Body of pancreas (tissue), 4 donors: Measurements from ENCODE around the gene GPR156. TPM values are rescaled to one million over a fixed set of nuclear protein-coding genes. Genes with fewer than 3 reads are reported as not detected.

Source experiments
- ATAC-seq: fragments of 150-250 bp; one replicate; pipeline ENCODE4 v1.9.1; 2016
- DNase-seq, 4 donors: peaks; one replicate each; pipeline ENCODE4 v3.0.0-alpha.2; 2019
- H3K27ac ChIP-seq, 4 donors: fragments of 200-600 bp; sonication (generic); 1 replicate in 3 of 4; 2 replicates in 1 of 4; pipeline versions ENCODE4 v1.5.1 to v1.6.1; 2016 to 2019; ENCODE audit warnings: mild to moderate bottlenecking in 1 of 4, mixed read lengths in 1 of 4, moderate library complexity in 1 of 4
- H3K27me3 ChIP-seq, 2 donors: fragments of 200-600 bp; sonication (generic); one replicate each; pipeline ENCODE4 v1.6.0; 2016; ENCODE audit warnings: mild to moderate bottlenecking in 1 of 2
- H3K36me3 ChIP-seq, 2 donors: fragments of 200-600 bp; sonication (generic); replicated peaks in 1 of 2; 2 replicates each; pipeline ENCODE4 v1.5.1; 2016; ENCODE audit warnings: low read depth in 2 of 2; ENCODE audit not compliant: insufficient read depth in 1 of 2
- H3K4me1 ChIP-seq: fragments of 200-600 bp; sonication (generic); one replicate; pipeline ENCODE4 v1.6.0; 2016
- H3K4me3 ChIP-seq, 2 donors: fragments of 200-600 bp; sonication (generic); 1 replicate in 1 of 2; 2 replicates in 1 of 2; pipeline ENCODE4 v1.5.1; 2016 to 2019
- H3K9me3 ChIP-seq, 3 donors: fragments of 200-600 bp; sonication (generic); 1 replicate in 2 of 3; 2 replicates in 1 of 3; pipeline ENCODE4 v1.5.1; 2016
- CTCF ChIP-seq, 7 experiments: fragments of 450-650 bp in 4 of 7; fragments of 200-600 bp in 3 of 7; sonication (generic) in 3 of 7; IDR thresholded peaks; one replicate each; pipeline ENCODE4 v1.5.1; 2016 to 2019; ENCODE audit warnings: antibody characterized with exemption in 7 of 7
- POLR2A ChIP-seq, 3 donors: fragments of 450-650 bp; IDR thresholded peaks; one replicate each; pipeline ENCODE4 v1.6.1; 2016; ENCODE audit warnings: antibody characterized with exemption in 3 of 3, mild to moderate bottlenecking in 2 of 3
- WGBS, 2 donors: methylation state at CpG; one replicate each; pipeline ENCODE4 v1.1.5; 2017; 5-methylcytosine and 5-hydroxymethylcytosine counted together
- intact Hi-C: fragments of 100-400 bp; cut with DNase I; formaldehyde crosslinking; loops from one replicate; pipeline ENCODE4 v1.15.1; 2023
- total RNA-seq, 2 donors: library from RNA; depleted of rRNA; stranded (reverse); fragments of >200 nt; gene quantifications; one replicate each; pipeline ENCODE4 v1.1.0, GENCODE V29; 2016

The GPR156 gene
- total RNA-seq, 2 donors from 2014 or later = not detected

- DNase-seq (no peak), ATAC-seq (no peak)
- H3K27me3 ChIP-seq = no peaks in the 10 kb centered on the region
- H3K36me3 ChIP-seq = no peaks in the 10 kb centered on the region
- H3K4me1 ChIP-seq = peaks cover 8% of the 10 kb centered on the region
- intact Hi-C loops = no loop called here
- H3K9me3 ChIP-seq = no peaks in the 10 kb centered on the region
- 96 to 98% methylated on average over 16 to 34 of the region's 52 CpGs for WGBS, 2 donors
- H3K27ac ChIP-seq = no peak overlapping the region
- TF ChIP-seq CTCF (IDR thresholded peaks at IDR 0.05) = no peak
- no peak for TF ChIP-seq POLR2A (IDR thresholded peaks at IDR 0.05)
- no peak overlapping the region for H3K4me3 ChIP-seq
Observed at GRCh38 chr3:120140098-120140742, 144.8 kb downstream of the GPR156 start.

GRCh38 chr3:120139140-120139539 lies 145.9 kb downstream of the GPR156 start:
- intact Hi-C loops = no loop called here

GRCh38 chr3:120137548-120137947 lies 147.5 kb downstream of the GPR156 start:
- intact Hi-C loops = no loop called here
- no peaks in the 10 kb centered on the region for H3K4me1 ChIP-seq
- H3K27ac ChIP-seq = no peak overlapping the region
- H3K27me3 ChIP-seq = no peaks in the 10 kb centered on the region
- TF ChIP-seq CTCF (IDR thresholded peaks at IDR 0.05) (no peak), POLR2A (IDR thresholded peaks at IDR 0.05) (no peak)
- WGBS, 2 donors = 65 to 69% methylated on average over 2 of the region's 2 CpGs
- ATAC-seq (no peak), DNase-seq (no peak)
- H3K4me3 ChIP-seq = no peak overlapping the region
- no peaks in the 10 kb centered on the region for H3K36me3 ChIP-seq
- no peaks in the 10 kb centered on the region for H3K9me3 ChIP-seq

More at GRCh38 chr3:120139140-120139539, 145.9 kb downstream of the GPR156 start:
- Histone ChIP-seq H3K9me3 (no peaks in the 10 kb centered on the region), H3K27me3 (no peaks in the 10 kb centered on the region), H3K27ac (no peak overlapping the region), H3K4me1 (peaks cover 1% of the 10 kb centered on the region), H3K4me3 (no peak overlapping the region), H3K36me3 (no peaks in the 10 kb centered on the region)
- 91 to 94% methylated on average over 4 of the region's 4 CpGs for WGBS, 2 donors
- ATAC-seq (no peak), DNase-seq (no peak)
- TF ChIP-seq POLR2A (IDR thresholded peaks at IDR 0.05) = no peak
- TF ChIP-seq CTCF (IDR thresholded peaks at IDR 0.05) = no peak

GRCh38 chr3:120130656-120131055 lies 154.4 kb downstream of the GPR156 start:
- intact Hi-C loops = no loop called here
- no peak for ATAC-seq
- 90 to 94% methylated on average over 3 of the region's 3 CpGs for WGBS, 2 donors
- Histone ChIP-seq H3K27ac (no peak overlapping the region), H3K4me1 (no peaks in the 10 kb centered on the region), H3K4me3 (no peak overlapping the region), H3K9me3 (no peaks in the 10 kb centered on the region), H3K27me3 (no peaks in the 10 kb centered on the region), H3K36me3 (no peaks in the 10 kb centered on the region)
- no peak for TF ChIP-seq CTCF (IDR thresholded peaks at IDR 0.05)
- TF ChIP-seq POLR2A (IDR thresholded peaks at IDR 0.05) = no peak
- DNase-seq = no peak
